ENCODE data around the gene TEKT4. TPM values are rescaled to one million over a fixed set of nuclear protein-coding genes. Genes with fewer than 3 reads are reported as not detected.
"Not testable (repeated sequence)": the region's sequence is repeated elsewhere in the genome, so short reads cannot be mapped to it uniquely, and the experiment has no call there.

Gene TEKT4
- total RNA-seq, 1 experiment from 2014 or later, result 0.15 TPM

GRCh38 chr2:94877129-94877528, 5.9 kb downstream of the TEKT4 start:
- no peaks in the 10 kb centered on the region for H3K36me3 ChIP-seq (ENCODE audit: low read depth)
- no peak for DNase-seq
- no peaks in the 10 kb centered on the region for H3K4me1 ChIP-seq (replicated peaks; ENCODE audit: insufficient read depth)
- ChIA-PET CTCF (no interaction called here), POLR2A (ENCODE audit: unreplicated experiment) (no interaction called here)
- H3K4me3 ChIP-seq, result no peak overlapping the region
- BruUV-seq (replicated peaks), result no TSS peak
- H3K27ac ChIP-seq, result no peak overlapping the region
- intact Hi-C loops (cut with micrococcal nuclease; ENCODE audit: unreplicated experiment), result loop anchor here (10.0 kb wide), 1 partner anchor 328 kb away; the partner anchor contains the start of gene ZNF892
- H3K79me2 ChIP-seq (ENCODE audit: low read depth), result no peaks in the 10 kb centered on the region
- H2AFZ ChIP-seq, result no peak overlapping the region
- no peaks in the 10 kb centered on the region for H3K9me3 ChIP-seq (ENCODE audit: insufficient read depth, low read depth)
- TF ChIP-seq EZH2 (IDR thresholded peaks at IDR 0.05; ENCODE audit: low read depth) (no peak), CTCF (conservative IDR thresholded peaks at IDR 0.05) (no peak)
- no peak overlapping the region for H3K4me2 ChIP-seq
- H3K9me2 ChIP-seq (ENCODE audit: insufficient read depth), result no peaks in the 10 kb centered on the region
- no peaks in the 10 kb centered on the region for H3F3A ChIP-seq (ENCODE audit: insufficient read depth, low read depth)
- no peaks in the 10 kb centered on the region for H4K20me1 ChIP-seq (ENCODE audit: insufficient read depth)
- peaks cover 11% of the 10 kb centered on the region; the same call in 1 of the 2 replicates for H3K27me3 ChIP-seq (ENCODE audit: insufficient read depth, low read depth)

- H4K20me1 ChIP-seq (ENCODE audit: insufficient read depth); H2AFZ ChIP-seq; H3K4me3 ChIP-seq; H3K79me2 ChIP-seq (ENCODE audit: low read depth); H3K9me3 ChIP-seq (ENCODE audit: insufficient read depth, low read depth); H3K36me3 ChIP-seq (ENCODE audit: low read depth); POLR2A ChIA-PET (ENCODE audit: unreplicated experiment); BruUV-seq (replicated peaks); H3K4me1 ChIP-seq (replicated peaks; ENCODE audit: insufficient read depth); H3K9me2 ChIP-seq (ENCODE audit: insufficient read depth); H3F3A ChIP-seq (ENCODE audit: insufficient read depth, low read depth); H3K27ac ChIP-seq; H3K4me2 ChIP-seq; CTCF ChIA-PET; DNase-seq: not testable (repeated sequence)
- intact Hi-C loops (cut with micrococcal nuclease; ENCODE audit: unreplicated experiment), result loop anchor here (10.0 kb wide), 1 partner anchor 326 kb away; the partner anchor contains the start of gene ZNF892
- peaks cover 12% of the 10 kb centered on the region; the same call in 1 of the 2 replicates for H3K27me3 ChIP-seq (ENCODE audit: insufficient read depth, low read depth)
These were observed 7.3 kb downstream of the TEKT4 start for GRCh38 chr2:94878575-94878974.

GRCh38 chr2:94879314-94879981, 8.2 kb downstream of the TEKT4 start:
- Histone ChIP-seq H3K4me2 (no peak overlapping the region), H3K79me2 (ENCODE audit: low read depth) (no peaks in the 10 kb centered on the region), H3K4me1 (replicated peaks; ENCODE audit: insufficient read depth) (no peaks in the 10 kb centered on the region), H4K20me1 (ENCODE audit: insufficient read depth) (no peaks in the 10 kb centered on the region), H3K4me3 (no peak overlapping the region), H3K27ac (no peak overlapping the region), H2AFZ (no peak overlapping the region), H3K36me3 (ENCODE audit: low read depth) (no peaks in the 10 kb centered on the region), H3F3A (ENCODE audit: insufficient read depth, low read depth) (no peaks in the 10 kb centered on the region), H3K9me2 (ENCODE audit: insufficient read depth) (no peaks in the 10 kb centered on the region), H3K27me3 (ENCODE audit: insufficient read depth, low read depth) (peaks cover 12% of the 10 kb centered on the region; the same call in 1 of the 2 replicates), H3K9me3 (ENCODE audit: insufficient read depth, low read depth) (no peaks in the 10 kb centered on the region)
- CTCF ChIA-PET, result no interaction called here
- TF ChIP-seq EZH2 (IDR thresholded peaks at IDR 0.05; ENCODE audit: low read depth) (no peak), CTCF (conservative IDR thresholded peaks at IDR 0.05) (no peak)
- POLR2A ChIA-PET (ENCODE audit: unreplicated experiment), result no interaction called here
- BruUV-seq (replicated peaks), result no TSS peak
- intact Hi-C loops (cut with micrococcal nuclease; ENCODE audit: unreplicated experiment), result loop anchor here (10.0 kb wide), 1 partner anchor 325 kb away; the partner anchor contains the start of gene ZNF892
- no peak for DNase-seq

Data from PC-9 (cell line).